ENCODE measurements around the gene PARP9. TPM values are rescaled to one million over a fixed set of nuclear protein-coding genes. Genes with fewer than 3 reads are reported as not detected.
A peak's percentile ranks its signal among the peaks of the same experiment; 100 is the strongest.

Gene PARP9
- 90.4 TPM for total RNA-seq
- long read RNA-seq, full-length matches to known transcripts: 21 of 196 reads
- long read RNA-seq, partial matches to known transcripts: 45 of 196 reads
- long read RNA-seq, other reads (novel, unspliced or antisense): 130 of 196 reads

- peaks cover 70% of the 10 kb centered on the region for H3K4me1 ChIP-seq
- peak within 1 kb of the TSS; percentile 98 for H3K27ac ChIP-seq
- H3K27me3 ChIP-seq (ENCODE audit: low read depth): no peaks in the 10 kb centered on the region
- no peaks in the 10 kb centered on the region for H3K9me3 ChIP-seq
- no peak for TF ChIP-seq CTCF (IDR thresholded peaks at IDR 0.05)
- intact Hi-C loops (cut with DNase I): loop anchor here (10.0 kb wide), 1 partner anchor 110 kb away; no protein-coding TSS in a partner anchor
- ATAC-seq: peak; percentile 98 to 99
- peak; percentile 92 for DNase-seq
- peak within 1 kb of the TSS; percentile 73 for H3K4me3 ChIP-seq
- peaks cover 48% of the 10 kb centered on the region for H3K36me3 ChIP-seq
Measured at GRCh38 chr3:122564155-122564912, at the start of gene PARP9, which contains the start of gene DTX3L. PARP9 (minus strand) TSS chr3:122564300; CDS start chr3:122559620, 4,680 bp downstream. DTX3L (plus strand) TSS chr3:122564338; CDS start chr3:122564427, 89 bp downstream.

GRCh38 chr3:122612696-122613095 is 48.6 kb upstream of the PARP9 start:
- Histone ChIP-seq H3K4me3 (no peak overlapping the region), H3K27ac (no peak overlapping the region), H3K27me3 (ENCODE audit: low read depth) (no peaks in the 10 kb centered on the region), H3K4me1 (no peaks in the 10 kb centered on the region), H3K36me3 (no peaks in the 10 kb centered on the region), H3K9me3 (no peaks in the 10 kb centered on the region)
- DNase-seq: no peak
- TF ChIP-seq CTCF (IDR thresholded peaks at IDR 0.05): no peak
- intact Hi-C loops (cut with DNase I): no loop called here
- no peak for ATAC-seq

- intact Hi-C loops (cut with DNase I): no loop called here
- no peak for TF ChIP-seq CTCF (IDR thresholded peaks at IDR 0.05)
- H3K4me1 ChIP-seq: no peaks in the 10 kb centered on the region
- H3K36me3 ChIP-seq: no peaks in the 10 kb centered on the region
- ATAC-seq (no peak), DNase-seq (no peak)
- H3K27me3 ChIP-seq (ENCODE audit: low read depth): no peaks in the 10 kb centered on the region
- H3K9me3 ChIP-seq: no peaks in the 10 kb centered on the region
- H3K27ac ChIP-seq: no peak overlapping the region
- H3K4me3 ChIP-seq: no peak overlapping the region
Measured at GRCh38 chr3:122609798-122610559, 45.9 kb upstream of the PARP9 start.

- TF ChIP-seq CTCF (IDR thresholded peaks at IDR 0.05): no peak
- no peaks in the 10 kb centered on the region for H3K27me3 ChIP-seq (ENCODE audit: low read depth)
- H3K9me3 ChIP-seq: no peaks in the 10 kb centered on the region
- no peak for DNase-seq
- H3K4me3 ChIP-seq: no peak overlapping the region
- no peak for ATAC-seq
- no peak overlapping the region for H3K27ac ChIP-seq
- no peaks in the 10 kb centered on the region for H3K36me3 ChIP-seq
- intact Hi-C loops (cut with DNase I): no loop called here
- H3K4me1 ChIP-seq: no peaks in the 10 kb centered on the region
Measured at GRCh38 chr3:122608916-122609315, 44.8 kb upstream of the PARP9 start.

- H3K4me1 ChIP-seq: no peaks in the 10 kb centered on the region
- no peak for ATAC-seq
- no peak for TF ChIP-seq CTCF (IDR thresholded peaks at IDR 0.05)
Measured at GRCh38 chr3:122606330-122606729, 42.2 kb upstream of the PARP9 start.

More at GRCh38 chr3:122606330-122606729, 42.2 kb upstream of the PARP9 start:
- intact Hi-C loops (cut with DNase I): no loop called here
- Histone ChIP-seq H3K27ac (no peak overlapping the region), H3K9me3 (no peaks in the 10 kb centered on the region), H3K4me3 (no peak overlapping the region), H3K36me3 (no peaks in the 10 kb centered on the region), H3K27me3 (ENCODE audit: low read depth) (no peaks in the 10 kb centered on the region)
- no peak for DNase-seq
